Memory B cell (primary cell): ENCODE results near the gene CDC42EP4.

ENCODE experiments used
- ATAC-seq: fragments of 150-1000 bp; cut with Tn5 transposase; 2 replicates; pipeline ENCODE4 v1.10.0; 2021; ENCODE audit warnings: low read depth, mild to moderate bottlenecking, moderate library complexity
- DNase-seq, 2 donors: peaks; one replicate each; pipeline ENCODE4 v3.0.0; 2022; ENCODE audit warnings: low spot score in 2 of 2
- H3K27ac Mint-ChIP-seq: one replicate; pipeline ENCODE4 v1.8.0; 2022; ENCODE audit warnings: mild to moderate bottlenecking, moderate library complexity, mixed read lengths
- H3K27me3 Mint-ChIP-seq: one replicate; pipeline ENCODE4 v1.8.0; 2022; ENCODE audit warnings: mixed read lengths
- H3K36me3 Mint-ChIP-seq: one replicate; pipeline ENCODE4 v1.8.0; 2022; ENCODE audit warnings: mild to moderate bottlenecking, mixed read lengths
- H3K4me1 Mint-ChIP-seq: one replicate; pipeline ENCODE4 v1.8.0; 2022; ENCODE audit warnings: mixed read lengths
- H3K4me3 Mint-ChIP-seq: one replicate; pipeline ENCODE4 v1.8.0; 2022; ENCODE audit warnings: mild to moderate bottlenecking, moderate library complexity, mixed read lengths
- H3K9me3 Mint-ChIP-seq: one replicate; pipeline ENCODE4 v1.8.0; 2022; ENCODE audit warnings: mixed read lengths

The CDC42EP4 gene

DNA sequence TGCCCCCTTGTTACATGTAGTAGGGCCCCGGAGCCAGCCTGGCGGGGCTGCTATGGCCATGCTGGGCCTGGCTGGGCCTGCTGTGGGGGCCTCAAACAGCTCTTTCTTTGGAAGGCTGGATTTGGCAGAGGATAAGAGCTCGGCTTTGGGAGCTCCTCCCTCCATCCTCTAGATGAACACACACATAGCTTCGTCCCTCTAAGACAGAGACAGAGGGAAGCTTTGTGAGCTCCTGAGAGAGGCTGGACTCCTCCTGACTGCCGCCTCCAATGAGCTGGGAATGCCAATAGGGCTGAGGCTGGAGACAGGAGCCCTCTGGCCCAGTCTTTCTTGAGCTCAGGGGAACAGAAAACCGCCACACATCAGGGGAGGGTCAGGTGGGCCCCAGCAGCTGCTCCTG is 37.3 kb upstream of the CDC42EP4 start:
- peaks cover 19% of the 10 kb centered on the region for H3K36me3 Mint-ChIP-seq
- H3K4me3 Mint-ChIP-seq = no peak overlapping the region
- no peak overlapping the region for H3K27ac Mint-ChIP-seq
- DNase-seq = no peak
- no peaks in the 10 kb centered on the region for H3K27me3 Mint-ChIP-seq
- H3K4me1 Mint-ChIP-seq = no peaks in the 10 kb centered on the region
- H3K9me3 Mint-ChIP-seq = no peaks in the 10 kb centered on the region
- ATAC-seq = no peak

DNA sequence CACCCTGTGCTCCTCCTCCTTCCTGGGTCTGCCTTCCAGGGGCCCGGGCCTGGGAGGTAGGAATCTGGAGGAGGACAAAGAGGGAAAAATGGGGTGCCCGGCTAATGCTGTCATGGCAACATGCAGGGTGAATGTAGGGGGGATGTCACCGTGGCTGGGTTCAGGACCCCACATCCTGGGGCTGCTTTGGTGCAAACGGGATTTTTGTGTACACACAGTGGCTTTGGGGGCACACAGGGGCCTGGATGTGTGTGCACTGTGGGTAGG is 37.0 kb upstream of the CDC42EP4 start:
- H3K27me3 Mint-ChIP-seq = no peaks in the 10 kb centered on the region
- H3K27ac Mint-ChIP-seq = no peak overlapping the region

DNA sequence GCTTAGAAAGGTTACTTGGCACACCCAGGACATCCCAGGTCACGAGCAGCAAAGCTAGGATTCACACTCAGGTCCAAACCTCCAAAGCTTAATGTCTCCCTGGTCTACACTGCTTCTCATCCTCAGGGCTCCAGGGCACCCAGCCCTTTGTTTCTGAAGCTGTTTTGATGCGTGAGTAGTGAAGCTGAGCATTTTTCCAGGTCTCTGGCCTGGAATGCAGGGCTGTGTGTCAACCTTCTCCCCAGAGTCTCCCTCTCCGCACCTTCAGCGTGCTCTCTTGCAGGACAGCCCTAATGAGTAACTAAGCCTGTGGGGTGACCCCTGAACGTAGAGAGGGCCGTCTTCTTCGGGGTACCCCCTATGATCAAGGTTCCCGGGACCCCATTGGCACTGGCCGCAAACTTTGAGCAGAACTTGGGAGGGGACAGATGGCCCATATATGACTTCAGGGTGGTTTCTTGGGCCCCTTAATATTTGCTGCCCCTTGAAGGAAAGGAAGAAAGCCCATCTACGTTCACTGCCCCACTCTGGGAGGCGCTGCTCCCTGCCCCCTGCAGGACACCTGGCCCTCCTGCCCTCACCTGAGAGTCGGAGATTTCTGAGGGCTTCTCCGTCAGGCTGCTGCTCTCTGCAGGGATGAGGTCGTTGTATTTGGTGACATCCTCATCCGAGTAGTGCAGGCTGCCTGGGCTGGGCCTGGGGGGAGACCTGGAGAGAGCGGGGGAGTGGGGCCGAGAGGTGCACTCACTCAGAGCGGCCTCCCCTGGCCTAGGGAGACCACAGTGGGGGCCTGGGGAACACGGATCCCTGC is 36.4 kb upstream of the CDC42EP4 start:
- Mint-ChIP-seq H3K4me3 (no peak overlapping the region), H3K4me1 (no peaks in the 10 kb centered on the region), H3K9me3 (no peaks in the 10 kb centered on the region), H3K36me3 (peaks cover 18% of the 10 kb centered on the region), H3K27ac (no peak overlapping the region), H3K27me3 (no peaks in the 10 kb centered on the region)
- DNase-seq (no peak), ATAC-seq (no peak)

More for the DNA sequence above, 37.0 kb upstream of the CDC42EP4 start:
- peaks cover 18% of the 10 kb centered on the region for H3K36me3 Mint-ChIP-seq
- H3K9me3 Mint-ChIP-seq = no peaks in the 10 kb centered on the region
- H3K4me3 Mint-ChIP-seq = no peak overlapping the region
- ATAC-seq (no peak), DNase-seq (no peak)
- no peaks in the 10 kb centered on the region for H3K4me1 Mint-ChIP-seq

DNA sequence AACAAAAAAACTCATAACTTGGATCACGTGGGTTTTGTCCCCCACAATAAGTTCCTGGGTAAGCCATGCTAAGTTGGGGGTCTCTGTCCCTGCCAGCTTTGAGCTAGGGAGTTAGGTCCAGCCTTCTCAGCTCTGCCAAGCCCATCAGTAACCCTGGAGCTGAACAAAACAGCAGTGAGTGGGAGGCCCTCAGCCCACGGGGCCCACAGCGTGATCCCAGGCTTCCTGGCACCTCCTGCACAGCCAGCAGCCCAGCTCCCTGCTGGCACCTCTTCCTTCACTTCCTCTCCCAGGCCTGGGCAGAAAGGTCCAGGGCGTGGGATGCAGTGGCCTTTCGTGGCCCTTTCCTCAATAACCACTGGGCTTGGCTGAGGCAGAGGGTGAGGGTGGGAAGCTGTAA is 35.5 kb upstream of the CDC42EP4 start:
- DNase-seq (no peak), ATAC-seq (no peak)
- Mint-ChIP-seq H3K27ac (no peak overlapping the region), H3K27me3 (no peaks in the 10 kb centered on the region), H3K4me1 (no peaks in the 10 kb centered on the region), H3K4me3 (no peak overlapping the region), H3K9me3 (no peaks in the 10 kb centered on the region), H3K36me3 (peaks cover 17% of the 10 kb centered on the region)

DNA sequence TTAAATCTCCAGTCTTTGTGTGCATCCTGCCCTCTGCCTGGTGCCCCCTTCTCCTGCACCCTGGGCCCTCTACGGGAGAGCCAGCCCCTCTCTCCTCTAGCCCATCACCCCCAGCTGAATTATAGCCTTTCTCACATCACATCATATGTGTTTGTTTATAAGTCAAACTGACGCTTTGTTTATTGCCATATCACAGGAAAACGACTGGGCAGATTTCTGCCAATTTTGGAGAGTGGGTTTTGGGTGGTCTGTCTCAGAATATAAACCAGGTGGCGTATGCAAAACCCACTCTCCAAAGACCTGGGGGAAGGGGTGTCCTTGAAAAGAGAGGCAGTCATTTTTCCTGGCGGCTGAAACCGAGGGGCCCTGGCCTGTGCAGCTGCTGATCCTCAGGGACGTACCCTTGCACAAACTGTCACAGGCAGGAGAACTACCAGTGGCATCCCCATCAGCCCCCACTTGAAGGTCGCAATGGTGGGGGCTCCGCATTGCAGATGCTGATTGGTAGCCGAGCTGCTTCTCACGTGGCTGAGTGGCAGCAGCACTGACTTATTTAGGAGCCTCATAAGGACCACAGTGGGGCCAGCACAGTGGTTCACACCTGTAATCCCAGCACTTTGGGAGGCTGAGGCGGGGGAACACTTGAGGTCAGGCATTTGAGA is 34.8 kb upstream of the CDC42EP4 start:
- Mint-ChIP-seq H3K4me1 (no peaks in the 10 kb centered on the region), H3K36me3 (peaks cover 16% of the 10 kb centered on the region), H3K27me3 (no peaks in the 10 kb centered on the region), H3K9me3 (no peaks in the 10 kb centered on the region), H3K27ac (no peak overlapping the region), H3K4me3 (no peak overlapping the region)
- ATAC-seq (no peak), DNase-seq (no peak)

DNA sequence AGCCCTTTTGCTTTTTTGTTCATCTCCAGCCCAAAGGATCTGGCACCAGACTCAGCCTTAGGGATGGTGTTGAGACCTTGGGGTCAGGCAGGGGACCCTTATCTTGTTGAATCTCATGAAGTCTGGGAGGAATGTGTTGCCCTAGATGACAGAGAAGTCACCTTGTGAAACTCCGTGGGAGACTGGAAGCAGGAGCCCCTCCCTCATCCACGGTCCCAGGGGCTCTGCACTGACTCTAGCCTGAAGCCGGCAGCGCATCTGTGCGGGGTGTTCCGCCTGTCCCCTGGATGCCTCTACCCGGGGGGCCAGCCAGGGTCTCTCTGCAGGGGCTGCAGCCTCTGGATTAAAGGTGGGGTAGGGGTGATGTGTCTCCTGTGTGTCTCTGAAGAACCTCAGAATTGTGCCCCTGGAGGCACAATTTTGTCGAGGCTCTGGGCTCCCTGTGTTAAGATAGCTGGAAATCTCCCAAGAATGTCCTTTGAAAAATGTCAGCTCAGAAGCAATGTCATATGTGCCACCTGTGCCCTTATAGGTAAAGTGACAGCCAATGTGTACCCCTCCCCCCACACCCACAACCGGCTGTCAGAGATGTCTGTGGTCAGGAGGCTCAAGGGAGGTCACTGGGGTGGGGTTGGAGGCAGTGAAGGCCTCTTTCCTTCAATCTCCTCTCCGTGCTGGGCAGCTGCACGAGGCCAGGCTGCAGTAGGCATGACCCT is 32.1 kb upstream of the CDC42EP4 start:
- H3K27ac Mint-ChIP-seq = no peak overlapping the region
- H3K36me3 Mint-ChIP-seq = peaks cover 7% of the 10 kb centered on the region
- no peak for ATAC-seq
- H3K4me1 Mint-ChIP-seq = no peaks in the 10 kb centered on the region
- no peak overlapping the region for H3K4me3 Mint-ChIP-seq
- H3K9me3 Mint-ChIP-seq = no peaks in the 10 kb centered on the region
- DNase-seq = no peak
- no peaks in the 10 kb centered on the region for H3K27me3 Mint-ChIP-seq

DNA sequence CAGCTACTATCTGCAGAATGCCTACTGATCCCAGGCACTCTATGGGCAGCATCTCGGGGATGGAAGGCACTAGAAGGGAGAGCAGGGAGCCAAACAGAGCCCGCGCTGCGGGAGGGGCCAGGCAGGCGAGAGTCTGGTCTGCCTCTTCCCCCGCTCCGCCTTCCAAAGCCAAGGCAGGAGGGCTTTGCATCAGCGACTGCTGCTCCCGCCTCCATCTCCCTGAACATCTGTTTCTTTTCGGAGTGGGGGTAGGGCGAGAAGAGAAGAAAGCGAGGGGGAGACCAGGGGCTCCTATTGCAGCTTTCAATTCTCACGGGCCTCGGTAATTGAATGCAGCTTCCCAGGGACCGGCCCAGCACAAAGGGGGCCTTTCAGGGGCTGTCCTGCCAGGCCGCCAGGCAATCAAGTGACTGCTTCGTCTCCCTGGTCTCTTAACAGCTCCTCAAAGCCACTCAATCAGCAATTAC is 31.4 kb upstream of the CDC42EP4 start:
- DNase-seq (no peak), ATAC-seq (no peak)
- H3K9me3 Mint-ChIP-seq = no peaks in the 10 kb centered on the region
- H3K27ac Mint-ChIP-seq = no peak overlapping the region
- H3K27me3 Mint-ChIP-seq = no peaks in the 10 kb centered on the region
- no peak overlapping the region for H3K4me3 Mint-ChIP-seq
- no peaks in the 10 kb centered on the region for H3K4me1 Mint-ChIP-seq
- H3K36me3 Mint-ChIP-seq = peaks cover 8% of the 10 kb centered on the region

DNA sequence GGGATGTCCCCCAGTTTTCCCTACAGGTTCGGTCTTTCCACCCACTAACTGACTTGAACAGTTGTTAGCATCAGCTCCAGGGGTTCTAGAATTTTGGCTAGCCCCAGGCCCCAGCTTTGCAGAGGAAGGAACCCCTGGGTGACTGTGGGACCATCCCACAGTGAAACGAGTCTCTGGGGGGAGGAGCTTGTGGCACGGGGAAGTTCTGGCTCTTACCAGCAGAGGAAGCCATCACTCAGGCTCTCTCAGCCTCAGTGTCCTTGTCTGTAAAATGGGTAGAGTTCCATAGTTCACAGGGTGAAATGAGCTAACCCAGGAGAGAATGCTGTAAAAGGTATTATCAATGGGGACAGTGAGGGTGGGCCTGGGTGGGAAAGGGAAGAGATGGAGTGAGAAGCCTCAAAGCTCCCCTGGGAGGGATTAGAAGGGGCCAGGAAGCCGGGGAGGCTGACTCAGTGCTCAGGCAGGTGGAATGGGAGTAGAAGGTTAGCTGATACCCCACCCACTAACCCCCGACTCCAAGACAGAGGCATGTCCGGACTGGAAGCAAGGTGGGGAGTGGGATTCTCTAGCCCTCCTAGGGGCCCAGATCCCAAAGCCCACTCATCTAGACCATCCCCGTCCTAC is 30.9 kb upstream of the CDC42EP4 start:
- H3K36me3 Mint-ChIP-seq = peaks cover 6% of the 10 kb centered on the region
- no peaks in the 10 kb centered on the region for H3K4me1 Mint-ChIP-seq
- no peak overlapping the region for H3K27ac Mint-ChIP-seq
- no peak for DNase-seq
- no peaks in the 10 kb centered on the region for H3K9me3 Mint-ChIP-seq
- no peak for ATAC-seq
- H3K27me3 Mint-ChIP-seq = no peaks in the 10 kb centered on the region
- no peak overlapping the region for H3K4me3 Mint-ChIP-seq

DNA sequence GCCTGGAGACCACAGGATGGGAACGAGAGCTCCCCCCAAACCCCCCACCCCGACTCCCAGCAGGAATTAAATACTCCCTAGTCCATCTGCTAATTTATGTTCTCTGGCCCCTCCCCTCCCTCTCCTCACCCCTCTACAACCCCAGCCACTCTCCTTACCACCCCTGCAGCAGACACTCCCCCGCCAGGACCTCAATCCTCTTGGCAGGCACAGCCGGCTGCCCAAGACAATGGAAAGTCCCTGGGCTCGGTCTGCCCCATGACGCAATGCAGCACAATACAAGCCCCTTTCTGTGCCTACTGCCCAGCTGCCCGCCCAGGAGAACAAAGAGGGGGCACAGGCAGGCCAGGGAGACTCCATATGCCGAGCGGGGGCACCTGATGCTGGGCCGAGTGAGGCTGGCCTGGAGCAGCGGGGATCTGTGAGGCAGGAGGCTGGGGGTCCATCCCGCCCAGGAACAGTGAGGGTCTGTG is 30.3 kb upstream of the CDC42EP4 start:
- no peak for ATAC-seq
- Mint-ChIP-seq H3K4me3 (no peak overlapping the region), H3K36me3 (peaks cover 6% of the 10 kb centered on the region), H3K4me1 (no peaks in the 10 kb centered on the region), H3K9me3 (no peaks in the 10 kb centered on the region), H3K27me3 (no peaks in the 10 kb centered on the region), H3K27ac (no peak overlapping the region)
- no peak for DNase-seq

DNA sequence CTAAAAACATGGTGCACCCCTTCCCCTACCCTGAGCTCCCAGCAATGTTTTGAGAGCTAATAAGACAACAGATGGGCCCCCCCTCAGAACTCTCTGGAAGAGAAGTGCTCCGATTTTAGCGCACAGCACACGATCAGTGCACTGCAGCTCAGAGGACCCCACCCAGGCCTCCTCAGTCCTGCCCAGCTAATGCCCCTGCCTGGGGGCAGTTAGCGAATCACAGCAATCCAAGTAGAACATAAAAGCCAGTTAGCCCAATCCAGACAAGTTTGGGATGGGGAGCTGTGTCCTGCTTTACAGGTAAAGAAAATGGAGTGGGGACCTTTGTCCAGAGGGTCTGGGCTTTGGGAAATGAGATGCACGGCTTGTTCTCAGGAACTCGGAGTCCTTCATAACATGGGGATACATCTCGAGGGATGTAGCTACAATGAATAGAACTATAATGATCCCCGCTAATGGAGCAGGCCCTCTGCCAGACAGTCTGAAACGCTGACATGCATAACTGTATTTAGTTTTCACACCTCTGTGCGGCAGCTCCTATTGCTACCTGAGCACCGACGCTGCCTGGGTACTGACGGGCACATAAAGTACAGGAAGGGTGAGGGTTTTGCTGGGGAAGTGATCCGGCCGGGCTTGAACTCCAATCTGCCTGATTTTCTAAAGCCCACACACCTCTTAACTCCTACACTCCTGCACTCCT is 29.7 kb upstream of the CDC42EP4 start:
- no peaks in the 10 kb centered on the region for H3K4me1 Mint-ChIP-seq
- H3K27me3 Mint-ChIP-seq = no peaks in the 10 kb centered on the region
- H3K4me3 Mint-ChIP-seq = no peak overlapping the region
- H3K36me3 Mint-ChIP-seq = peaks cover 6% of the 10 kb centered on the region
- no peak overlapping the region for H3K27ac Mint-ChIP-seq
- H3K9me3 Mint-ChIP-seq = no peaks in the 10 kb centered on the region
- ATAC-seq = no peak
- DNase-seq = no peak

DNA sequence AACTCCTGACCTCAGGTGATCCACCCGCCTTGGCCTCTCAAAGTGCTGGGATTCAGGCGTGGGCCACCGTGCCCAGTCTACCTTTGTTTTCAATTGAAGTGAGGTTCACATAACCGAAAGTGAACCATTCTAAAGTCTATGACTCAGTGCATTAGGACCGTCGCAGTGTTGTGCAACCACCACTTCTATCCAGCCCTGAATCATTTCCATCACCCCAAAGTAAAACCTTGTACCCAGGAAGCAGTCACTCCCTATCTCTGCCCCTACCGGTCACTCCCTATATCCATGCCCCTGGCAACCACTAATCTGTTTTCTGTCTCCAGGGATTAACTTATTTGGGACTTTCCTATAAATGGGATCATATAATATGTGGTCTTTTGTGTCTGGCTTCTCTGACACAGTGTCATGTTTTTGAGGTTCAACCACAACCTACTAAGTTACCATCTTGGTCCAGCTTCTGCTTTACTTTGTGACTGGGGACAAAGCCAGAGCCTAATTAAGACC is 28.3 kb upstream of the CDC42EP4 start:
- no peaks in the 10 kb centered on the region for H3K4me1 Mint-ChIP-seq
- no peak overlapping the region for H3K27ac Mint-ChIP-seq
- H3K27me3 Mint-ChIP-seq = no peaks in the 10 kb centered on the region
- H3K9me3 Mint-ChIP-seq = no peaks in the 10 kb centered on the region
- no peak for ATAC-seq
- H3K36me3 Mint-ChIP-seq = peaks cover 3% of the 10 kb centered on the region
- DNase-seq = no peak
- no peak overlapping the region for H3K4me3 Mint-ChIP-seq

DNA sequence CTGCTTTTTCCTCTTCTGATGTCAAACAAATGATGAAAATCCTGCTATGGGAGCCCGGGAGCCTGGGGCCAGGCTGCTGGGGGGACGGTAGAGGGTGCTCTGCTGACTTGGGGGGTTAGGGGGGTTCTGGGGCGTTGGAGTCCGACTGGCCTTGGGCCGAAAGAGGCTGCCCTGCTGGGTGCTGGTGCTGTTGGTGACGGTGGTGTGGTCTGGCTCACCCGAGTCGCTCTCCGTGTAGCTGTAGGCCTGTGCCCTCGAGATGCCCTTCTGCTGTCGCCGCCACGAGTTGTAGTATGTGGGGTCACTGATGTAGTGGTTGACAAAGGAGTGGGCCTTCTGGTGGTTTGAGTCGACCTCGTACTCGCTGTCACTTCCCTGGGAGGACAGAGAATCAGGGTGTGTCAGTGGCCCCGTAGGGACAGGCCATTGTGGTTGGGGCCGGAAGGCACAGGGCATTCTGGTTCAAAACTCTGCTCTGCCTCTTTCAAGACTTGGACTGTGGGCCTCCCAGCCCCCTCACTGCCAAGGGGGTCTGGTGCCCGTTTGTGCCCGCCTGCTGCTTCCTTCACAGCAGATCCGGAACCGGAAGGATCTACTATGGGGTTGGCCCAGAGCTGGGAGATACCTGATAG is 26.9 kb upstream of the CDC42EP4 start:
- ATAC-seq = no peak
- no peaks in the 10 kb centered on the region for H3K27me3 Mint-ChIP-seq
- H3K9me3 Mint-ChIP-seq = no peaks in the 10 kb centered on the region
- no peak overlapping the region for H3K4me3 Mint-ChIP-seq
- no peaks in the 10 kb centered on the region for H3K4me1 Mint-ChIP-seq
- peaks cover 3% of the 10 kb centered on the region for H3K36me3 Mint-ChIP-seq
- peak overlapping the region; percentile 35 for H3K27ac Mint-ChIP-seq
- no peak for DNase-seq

DNA sequence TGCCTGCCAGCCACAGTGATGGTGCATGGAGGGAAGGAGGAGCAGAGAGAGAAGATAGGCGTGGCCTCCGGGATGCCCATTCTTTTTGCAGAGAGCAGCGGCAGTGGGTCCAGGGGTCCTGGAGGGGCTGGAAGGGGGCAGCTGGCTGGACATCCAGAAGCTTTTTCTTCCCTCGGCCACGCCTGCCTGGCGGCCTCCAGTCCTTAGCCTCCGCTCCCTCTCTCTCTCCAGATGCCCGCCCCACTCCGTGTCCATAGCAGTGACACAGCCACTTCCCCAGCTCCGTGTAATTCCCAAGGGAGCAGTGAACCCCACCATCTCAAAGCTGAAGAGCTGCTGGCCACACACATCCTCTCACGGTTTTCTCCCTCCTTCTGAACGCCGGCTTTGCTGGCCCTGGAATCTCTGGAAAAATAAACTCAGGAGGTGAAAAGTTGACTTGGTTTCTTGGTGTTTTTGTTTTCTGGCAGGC is 26.3 kb upstream of the CDC42EP4 start:
- Mint-ChIP-seq H3K36me3 (peaks cover 3% of the 10 kb centered on the region), H3K27me3 (no peaks in the 10 kb centered on the region), H3K4me1 (no peaks in the 10 kb centered on the region), H3K27ac (no peak overlapping the region), H3K4me3 (no peak overlapping the region), H3K9me3 (no peaks in the 10 kb centered on the region)
- ATAC-seq = no peak
- DNase-seq = no peak
